GM21515 (cell line): ENCODE measurements around the gene PARK7.

ENCODE experiments used
- ATAC-seq: cut with Tn5 transposase; IDR thresholded peaks from one replicate; pipeline ENCODE4 v1.9.1; 2021; ENCODE audit not compliant: unreplicated experiment

Gene PARK7

DNA sequence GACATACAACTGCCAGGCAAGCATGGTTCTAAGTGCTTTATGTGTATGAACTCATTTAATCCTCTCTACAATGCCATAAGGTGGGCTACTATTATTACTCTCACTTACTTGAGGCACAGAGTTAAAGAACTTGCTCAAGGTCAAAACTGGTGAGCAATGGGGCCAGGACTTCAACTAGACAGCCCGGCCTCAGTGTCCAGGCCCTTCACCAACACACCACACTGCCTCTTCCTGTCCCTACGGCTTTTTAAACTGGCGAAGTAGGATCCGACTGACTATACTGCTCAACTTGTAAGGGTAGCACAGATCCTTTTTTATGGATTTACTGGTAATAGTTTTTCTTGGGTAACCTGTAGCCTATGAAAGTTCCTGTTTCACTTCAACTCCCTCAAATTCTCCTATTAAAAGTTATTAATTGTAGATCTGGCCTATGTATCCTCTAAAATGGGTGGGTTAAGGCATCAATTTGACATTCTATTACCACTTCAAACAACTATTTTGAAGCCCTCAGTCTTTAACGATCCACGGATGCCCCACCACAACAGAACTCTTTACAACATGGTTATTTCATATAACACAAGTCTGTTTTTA lies 60.3 kb downstream of the PARK7 start:
- ATAC-seq, result no peak

DNA sequence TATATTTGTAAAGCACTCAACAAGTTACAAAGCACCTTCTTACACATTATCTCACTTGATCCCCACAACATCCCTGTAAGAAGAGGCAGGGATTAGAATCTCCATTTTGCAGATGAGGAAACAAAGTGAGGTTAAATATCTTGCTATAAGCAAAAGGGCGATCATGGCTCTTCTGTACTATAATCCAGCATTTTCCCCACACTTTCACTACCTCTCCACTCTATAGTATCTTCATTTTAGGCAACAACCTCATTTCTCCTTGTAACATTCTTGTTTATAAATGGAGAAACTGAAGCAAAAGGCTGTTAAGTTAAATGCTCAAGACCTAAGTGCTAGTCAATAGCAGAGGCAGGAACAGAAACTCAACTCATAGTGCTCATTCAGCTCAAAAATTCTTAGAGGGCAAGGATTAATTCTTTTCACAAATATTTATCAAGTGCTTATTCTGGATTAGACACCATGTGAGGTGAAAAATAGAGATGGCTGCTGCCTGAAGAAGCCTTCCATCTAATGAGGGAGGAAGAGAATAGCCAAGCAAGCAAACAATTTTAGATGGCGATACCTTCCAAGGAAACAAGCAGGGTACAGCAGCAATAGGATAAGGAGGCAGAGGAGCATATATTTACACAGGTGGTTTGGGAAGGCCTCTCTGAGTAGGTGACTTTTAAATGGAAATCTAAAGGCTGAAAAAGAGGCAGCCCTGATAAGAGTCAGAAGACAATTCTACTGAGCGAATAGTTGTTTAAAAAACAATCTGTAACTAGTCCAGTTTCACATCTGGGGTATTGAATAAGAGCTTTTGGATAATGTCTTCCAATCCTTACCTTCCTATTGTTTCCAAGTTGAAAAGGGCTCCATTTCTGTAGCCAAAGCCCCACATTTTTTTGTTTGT lies 61.1 kb downstream of the PARK7 start:
- ATAC-seq, result no peak

DNA sequence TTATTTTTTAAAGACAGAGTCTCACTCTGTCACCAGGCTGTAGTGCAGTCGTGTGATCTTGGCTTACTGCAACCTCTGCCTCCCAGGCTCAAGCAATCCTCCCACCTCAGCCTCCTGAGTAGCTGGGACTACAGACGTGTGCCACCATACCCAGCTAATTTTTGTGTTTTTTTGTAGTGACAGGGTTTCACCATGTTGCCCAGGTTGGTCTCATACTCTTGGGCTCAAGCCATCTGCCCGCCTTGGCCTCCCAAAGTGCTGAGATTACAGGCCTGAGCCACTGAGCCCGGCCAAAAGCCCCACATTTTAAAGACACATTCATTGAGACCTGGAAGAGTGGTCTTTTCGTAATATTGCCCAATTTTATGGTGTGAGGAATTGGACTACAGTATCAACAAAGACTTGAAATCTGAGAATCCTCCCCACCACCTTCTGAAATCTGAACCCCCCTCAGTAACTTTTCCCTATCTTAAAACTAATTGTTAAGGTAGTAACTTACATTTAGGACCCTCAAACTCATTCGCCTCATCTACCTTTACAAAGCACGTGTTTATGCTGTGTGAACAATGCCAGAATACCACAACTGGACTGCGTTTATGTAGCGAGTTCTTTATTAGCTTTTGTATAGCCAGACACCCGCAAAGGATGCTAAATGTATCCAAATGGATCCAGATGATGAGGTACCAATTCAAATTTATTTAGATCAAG lies 61.9 kb downstream of the PARK7 start:
- no peak for ATAC-seq

DNA sequence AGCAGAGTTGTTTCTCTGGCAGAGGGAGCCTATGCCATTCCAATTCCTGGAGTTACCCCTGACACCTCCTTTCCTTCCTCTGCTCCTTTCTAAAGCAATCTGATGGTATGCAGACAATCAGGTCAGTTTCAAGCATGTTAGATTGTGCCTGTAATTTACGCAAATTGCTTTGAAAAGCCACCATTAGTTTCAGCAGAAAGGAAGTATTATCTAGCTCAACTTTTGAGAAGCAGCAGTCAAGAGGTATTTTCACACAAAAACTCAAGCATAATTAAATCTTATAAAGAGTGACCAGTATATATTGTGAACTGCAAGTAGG lies 62.4 kb downstream of the PARK7 start:
- no peak for ATAC-seq

DNA sequence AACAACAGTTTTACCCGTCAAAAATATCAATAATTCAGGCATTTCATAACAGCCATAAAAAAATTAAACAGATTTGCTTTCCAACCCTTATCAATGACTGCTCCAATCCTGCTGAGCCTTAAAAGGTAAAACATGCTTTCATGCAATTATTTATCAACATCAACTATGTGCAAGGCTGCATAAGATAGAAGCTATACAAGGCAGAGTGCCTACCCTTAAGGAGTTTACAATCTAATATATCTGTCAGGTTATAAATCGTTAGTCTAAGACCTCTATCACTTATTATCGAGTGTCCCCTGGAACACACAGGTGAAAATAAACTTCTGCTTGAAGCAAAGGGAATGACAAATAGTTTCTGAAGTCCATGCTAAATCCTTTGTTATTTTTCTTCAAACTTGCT lies 62.8 kb downstream of the PARK7 start:
- ATAC-seq, result no peak

DNA sequence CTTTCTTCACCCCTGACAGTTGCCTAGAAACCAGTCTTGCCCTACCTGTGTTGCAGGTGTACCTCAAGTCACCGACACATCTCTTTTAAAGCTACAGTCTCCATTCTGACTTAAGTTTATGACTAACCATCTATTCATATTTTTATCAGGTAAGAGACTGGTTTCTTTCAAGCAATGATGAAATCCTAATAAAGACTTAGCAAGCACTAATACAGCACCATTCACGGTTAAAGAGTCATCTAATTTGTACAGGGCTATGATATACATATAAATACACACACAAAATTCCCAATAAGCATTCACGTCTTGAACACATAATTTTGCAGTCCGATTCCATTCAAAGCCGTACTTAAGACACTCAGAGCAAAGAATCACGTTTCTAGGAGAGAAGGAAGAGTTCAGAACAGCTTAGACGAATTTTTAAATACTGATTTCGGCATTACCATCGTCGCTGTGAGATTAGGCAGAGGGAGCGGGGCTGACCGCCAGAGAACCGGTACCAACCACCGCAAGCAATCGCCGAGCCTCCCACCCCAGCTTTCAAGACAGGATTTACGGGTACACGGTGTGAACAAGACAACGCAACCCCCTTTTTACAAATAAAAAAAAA lies 63.7 kb downstream of the PARK7 start:
- no peak for ATAC-seq

DNA sequence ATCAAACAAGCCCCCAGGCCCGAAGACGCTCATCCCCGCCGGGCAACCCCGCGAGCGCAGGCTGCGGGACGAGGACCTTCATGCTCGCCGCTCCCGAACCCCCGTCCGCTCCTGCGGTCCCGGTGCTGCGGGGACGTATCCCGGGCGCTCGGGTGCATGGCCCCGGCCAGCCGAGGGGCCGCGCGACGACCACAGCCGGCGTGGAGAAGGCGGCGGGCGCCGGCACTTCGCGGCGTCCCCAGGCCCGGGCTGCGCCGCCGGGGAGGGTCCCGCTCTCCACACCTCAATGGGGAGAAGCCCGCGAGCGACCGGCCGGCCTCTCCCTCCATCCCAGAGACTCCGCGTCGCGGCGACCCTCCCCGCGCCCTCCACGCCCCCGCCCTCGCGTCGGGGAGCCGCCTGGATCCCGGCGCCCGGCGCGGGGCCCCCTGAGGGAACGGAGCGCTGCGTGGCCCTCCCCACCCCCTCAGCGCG lies 64.2 kb downstream of the PARK7 start:
- peak; percentile 12 for ATAC-seq

DNA sequence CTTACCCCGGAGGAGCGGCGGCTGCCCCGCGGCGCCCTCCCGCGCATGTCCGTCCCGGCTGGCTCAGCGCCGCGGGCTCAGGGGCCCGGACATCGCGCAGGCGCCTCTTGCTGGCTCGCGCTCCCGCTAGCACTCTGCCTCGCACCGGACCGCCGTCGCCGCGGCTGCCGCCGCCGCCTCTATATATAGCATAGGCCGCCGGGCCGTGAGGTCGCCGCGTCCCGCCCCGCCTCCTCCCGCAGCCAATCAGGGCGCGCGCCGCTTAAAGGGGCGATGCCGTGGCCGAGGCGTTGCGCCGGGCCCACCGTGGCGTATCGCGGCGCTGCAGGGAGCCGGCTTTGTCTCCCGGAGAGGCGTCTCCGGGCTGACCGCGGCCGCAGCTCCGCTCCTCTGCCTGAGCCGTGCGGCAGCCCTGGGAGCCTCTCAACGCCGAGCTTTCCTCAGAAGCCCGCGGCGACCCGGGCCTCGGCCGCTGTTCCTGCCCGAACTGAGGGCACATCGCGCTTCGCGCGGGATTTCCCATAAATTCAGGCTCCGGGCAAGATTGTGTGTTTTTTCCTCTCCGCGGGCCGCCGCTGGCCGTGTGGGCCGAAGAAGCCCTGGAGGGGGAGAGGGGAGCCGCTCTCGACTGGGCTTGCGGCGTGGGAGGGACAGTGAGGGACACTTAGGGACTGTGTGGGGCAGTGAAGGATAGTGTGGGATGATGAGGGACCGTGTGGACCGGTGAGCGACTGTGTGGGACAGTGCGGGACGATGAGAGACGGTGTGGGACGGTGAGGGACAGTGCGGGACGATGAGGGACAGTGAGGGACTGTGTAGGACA lies 64.9 kb downstream of the PARK7 start, which contains the start of gene ERRFI1:
Gene ERRFI1, minus strand, starts transcription at position 157 of the 823 bp plus-strand sequence. CDS start 10,690 bp downstream, outside the sequence.
- ATAC-seq, result peak; percentile 87

DNA sequence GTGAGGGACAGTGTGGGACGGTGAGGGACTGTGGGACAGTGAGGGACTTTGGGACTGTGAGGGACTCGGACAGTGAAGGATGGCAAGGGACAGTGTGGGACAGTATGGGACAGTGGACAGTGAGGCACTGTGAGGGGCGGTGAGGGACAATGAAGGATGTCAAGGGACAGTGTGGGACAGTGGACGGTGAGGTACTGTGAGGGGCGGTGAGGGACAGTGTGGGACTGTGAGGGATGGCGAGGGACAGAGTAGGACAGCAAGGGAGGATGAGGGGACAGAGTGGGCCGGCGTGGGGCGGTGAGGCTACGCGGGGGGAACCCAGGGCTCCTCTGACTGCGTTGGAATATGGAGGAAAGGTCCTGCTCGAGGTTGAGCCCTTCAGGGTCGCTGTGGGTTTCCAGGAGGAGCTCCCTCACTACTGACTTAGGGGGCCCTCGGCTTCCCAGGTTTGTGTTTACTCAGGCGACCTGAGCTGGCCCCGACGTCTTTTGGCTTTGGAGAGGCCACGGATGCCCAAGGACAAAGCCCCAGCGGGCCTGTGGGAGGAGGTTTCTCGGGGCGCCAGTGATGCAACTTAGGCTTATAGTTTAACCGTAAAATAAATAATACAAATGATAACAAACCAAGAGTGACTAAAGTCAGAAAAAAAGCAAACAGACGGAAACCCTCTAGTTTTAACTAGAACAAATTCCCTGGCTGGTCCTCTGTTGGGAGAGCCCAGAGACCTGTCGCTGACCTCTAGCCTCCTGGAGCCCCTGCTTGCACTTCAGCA lies 65.7 kb downstream of the PARK7 start:
- no peak for ATAC-seq

DNA sequence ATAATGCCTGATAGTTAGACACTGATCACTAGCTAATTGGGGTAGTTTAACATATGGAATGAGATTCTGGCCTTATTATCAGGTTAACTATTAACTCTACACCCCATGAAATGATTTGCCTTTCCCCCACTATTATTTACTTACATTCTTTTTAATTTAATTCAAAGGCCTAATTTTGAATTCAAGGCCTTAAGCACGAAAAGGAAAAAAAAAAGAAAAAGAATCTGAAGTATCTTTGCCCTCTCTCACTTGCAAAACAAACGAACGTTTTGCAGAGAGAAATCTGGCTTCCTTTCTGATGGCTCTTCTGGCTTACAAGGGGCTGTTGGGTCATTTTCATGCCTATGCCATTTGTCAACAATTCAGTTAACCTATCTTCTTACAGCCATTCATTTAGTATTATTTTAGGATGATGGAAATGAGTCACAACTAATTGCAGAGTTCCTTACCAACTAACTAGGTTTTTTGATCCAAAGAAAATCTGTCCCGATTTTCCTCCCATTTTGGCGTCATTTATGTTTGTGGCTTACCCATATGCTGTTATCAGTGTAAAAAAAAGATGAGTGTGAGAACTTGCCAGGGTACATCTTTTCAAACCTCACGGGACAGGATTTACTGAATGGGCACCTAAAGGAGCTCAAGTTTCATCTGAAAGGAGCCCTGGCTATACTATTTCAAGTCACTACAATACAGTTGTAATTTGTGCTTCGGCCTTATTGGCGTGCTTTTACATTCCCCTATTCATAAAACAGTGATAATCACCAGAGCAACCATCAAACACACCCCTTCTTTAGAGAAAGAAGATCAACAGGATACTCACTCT lies 66.4 kb downstream of the PARK7 start:
- ATAC-seq, result no peak

DNA sequence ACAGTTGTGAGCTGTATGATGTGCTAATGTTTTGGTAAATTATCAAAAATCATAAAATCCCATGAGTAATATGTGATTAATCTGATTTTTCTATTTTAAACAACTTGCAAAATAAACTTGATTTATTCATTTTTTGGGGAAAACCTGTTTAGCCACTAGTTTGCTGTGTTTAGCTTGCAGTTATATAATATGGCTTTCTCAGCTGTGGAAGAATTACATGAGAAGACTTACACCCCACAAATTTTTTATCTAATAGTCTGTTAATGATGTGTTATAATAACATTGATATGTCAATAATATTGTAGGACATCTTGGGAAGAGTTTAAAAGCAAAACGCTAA lies 67.0 kb downstream of the PARK7 start:
- ATAC-seq, result no peak

DNA sequence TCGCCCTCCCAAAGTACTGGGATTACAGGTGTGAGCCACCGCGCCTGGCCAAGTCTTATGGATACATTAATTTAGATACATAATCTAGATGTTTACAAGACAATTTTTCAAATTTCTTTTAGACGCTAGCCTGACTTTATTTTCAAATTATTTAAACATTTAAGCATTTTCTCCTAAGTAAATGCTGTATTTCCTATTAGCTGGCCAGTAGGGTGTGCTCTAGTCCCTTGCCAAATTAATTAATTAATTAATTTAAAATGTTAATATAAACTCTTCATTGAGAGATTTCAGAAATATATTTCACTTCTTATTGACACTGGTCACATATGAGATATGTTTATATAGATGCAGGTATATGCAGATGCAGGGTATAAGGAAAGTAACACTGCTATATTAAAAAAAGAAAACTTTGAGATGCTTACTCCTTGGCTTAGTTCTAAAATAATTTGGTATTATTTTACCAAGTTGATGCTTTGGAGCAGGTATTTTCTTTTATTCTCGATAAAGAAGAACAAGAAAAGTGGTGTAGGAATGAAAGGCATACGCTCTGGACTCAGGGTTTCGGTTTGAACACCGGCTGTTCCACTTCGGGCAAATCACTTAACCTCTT lies 69.8 kb downstream of the PARK7 start:
- ATAC-seq, result no peak

DNA sequence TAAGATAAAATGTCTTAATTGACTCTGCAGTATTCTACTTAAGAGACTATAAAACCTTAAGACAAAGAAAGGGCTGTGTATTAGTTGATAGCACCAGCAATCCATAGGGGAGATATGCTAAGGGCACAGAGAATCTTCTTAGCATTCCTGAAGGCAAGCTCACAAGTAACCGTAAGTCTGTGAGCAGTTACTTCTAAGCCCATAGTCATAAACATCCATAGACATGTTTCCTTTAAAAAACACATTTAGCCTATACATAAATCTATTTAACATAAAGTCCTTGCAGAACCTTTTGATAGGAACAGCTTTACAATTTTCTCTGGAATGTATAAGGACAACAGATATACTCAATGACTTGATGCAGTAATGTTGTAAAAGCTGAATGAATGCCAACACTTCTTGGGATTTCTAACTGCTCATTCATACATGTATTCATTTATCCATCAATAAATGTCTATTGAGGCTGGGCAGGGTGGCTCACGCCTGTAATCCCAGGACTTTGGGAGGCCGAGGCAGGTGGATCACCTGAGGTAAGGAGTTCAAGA lies 70.9 kb downstream of the PARK7 start:
- no peak for ATAC-seq

DNA sequence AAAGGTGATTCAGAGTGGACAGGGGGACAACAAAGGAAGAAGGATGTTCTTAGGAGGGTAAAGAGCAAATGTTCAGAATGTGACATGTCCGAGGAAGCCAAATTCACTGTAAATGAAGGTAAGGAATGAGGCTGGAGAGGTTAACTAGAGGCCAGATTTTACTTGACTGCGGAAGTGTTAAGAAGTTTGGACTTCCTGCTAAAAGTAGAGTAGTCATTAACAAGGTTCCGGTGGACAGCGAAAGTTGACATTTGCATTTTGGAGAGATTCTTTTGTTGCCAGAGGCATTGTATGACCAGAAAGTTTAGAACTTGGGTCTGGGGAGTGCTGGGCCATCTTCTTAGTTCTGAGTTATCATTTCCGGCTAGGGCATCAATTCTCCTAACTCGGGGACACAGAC lies 71.8 kb downstream of the PARK7 start:
- no peak for ATAC-seq
